Esophagus squamous epithelium (tissue), 5 donors: ENCODE data around the gene CGB1. TPM values are rescaled to one million over a fixed set of nuclear protein-coding genes. Genes with fewer than 3 reads are reported as not detected.
A peak's percentile ranks its signal among the peaks of the same experiment; 100 is the strongest.
"Not testable (repeated sequence)": the region's sequence is repeated elsewhere in the genome, so short reads cannot be mapped to it uniquely, and the experiment has no call there.

Experiments used
- DNase-seq: peaks from one replicate; lab custom pipeline; 2025; lab: John Stamatoyannopoulos, UW
- H3K27ac ChIP-seq, 4 donors: fragments of 200-600 bp; sonication (generic); one replicate each; pipeline ENCODE4 v1.5.1; 2016 to 2019; ENCODE audit warnings: mild to moderate bottlenecking in 1 of 4
- H3K27me3 ChIP-seq, 4 donors: fragments of 200-600 bp; sonication (generic); 1 replicate in 3 of 4; 2 replicates in 1 of 4; pipeline versions ENCODE4 v1.5.1 to v1.6.0; 2017 to 2021; ENCODE audit warnings: antibody characterized with exemption in 1 of 4
- H3K36me3 ChIP-seq, 3 donors: fragments of 200-600 bp; sonication (generic); one replicate each; pipeline ENCODE4 v1.5.1; 2016 to 2019
- H3K4me1 ChIP-seq, 3 donors: fragments of 200-600 bp; sonication (generic); one replicate each; pipeline ENCODE4 v1.5.1; 2017 to 2019
- H3K4me3 ChIP-seq, 4 donors: fragments of 200-600 bp; sonication (generic); 1 replicate in 3 of 4; 2 replicates in 1 of 4; pipeline ENCODE4 v1.5.1; 2016 to 2019; ENCODE audit warnings: mild to moderate bottlenecking in 2 of 4, moderate library complexity in 1 of 4
- H3K9me3 ChIP-seq, 3 donors: fragments of 200-600 bp; sonication (generic); one replicate each; pipeline ENCODE4 v1.5.1; 2016 to 2019
- POLR2A ChIP-seq, 4 donors: fragments of 450-650 bp; IDR thresholded peaks; one replicate each; pipeline ENCODE4 v1.6.1; 2017; ENCODE audit warnings: antibody characterized with exemption in 4 of 4, mild to moderate bottlenecking in 4 of 4, moderate library complexity in 3 of 4
- WGBS, 2 donors: methylation state at CpG; one replicate each; pipeline ENCODE4 v1.1.5; 2018; 5-methylcytosine and 5-hydroxymethylcytosine counted together
- intact Hi-C: fragments of 100-400 bp; cut with DNase I; formaldehyde crosslinking; loops from one replicate; pipeline ENCODE4 v1.15.0; 2022
- total RNA-seq, 4 donors: library from RNA; depleted of rRNA; stranded (reverse); fragments of >200 nt; gene quantifications; one replicate each; pipeline ENCODE4 v1.1.0, GENCODE V29; 2016
- TF ChIP-seq, protein P1 (sequence below), 6 experiments: fragments of 450-650 bp in 4 of 6; fragments of 200-600 bp in 2 of 6; sonication (generic) in 2 of 6; IDR thresholded peaks; one replicate each; pipeline ENCODE4 v1.5.1; 2016 to 2019; ENCODE audit warnings: antibody characterized with exemption in 6 of 6, mild to moderate bottlenecking in 4 of 6, moderate library complexity in 4 of 6
- donor health status: DM: yes; HTN: yes; CAD: no.

CGB1 gene
- total RNA-seq, 4 donors from 2014 or later, result not detected

DNA sequence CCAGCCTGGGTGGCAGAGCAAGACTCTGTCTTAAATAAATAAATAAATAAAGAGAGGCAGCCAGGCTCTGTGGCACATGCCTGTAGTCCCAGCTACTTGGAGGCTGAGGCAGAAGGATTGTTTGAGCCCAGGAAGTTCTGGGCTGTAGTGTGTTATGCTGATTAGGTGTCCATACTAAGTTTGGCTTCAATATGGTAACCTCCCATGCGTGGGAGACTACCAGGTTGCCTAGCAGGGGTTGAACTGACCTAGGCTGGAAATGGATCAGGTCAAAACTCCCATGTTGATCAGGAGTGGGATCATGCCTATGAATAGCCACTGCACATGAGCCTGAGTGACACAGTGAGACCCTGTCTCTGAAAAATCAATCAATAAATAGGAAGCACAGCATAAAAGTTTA lies 44.6 kb upstream of the CGB1 start:
- intact Hi-C loops, result no loop called here
- Histone ChIP-seq H3K27me3 (no peaks in the 10 kb centered on the region), H3K36me3 (no peaks in the 10 kb centered on the region), H3K27ac (no peak overlapping the region), H3K4me1 (peaks cover 7 to 13% (median 9%) of the 10 kb centered on the region in 3 donors), H3K9me3 (no peaks in the 10 kb centered on the region), H3K4me3 (no peak overlapping the region)
- no peak for TF ChIP-seq POLR2A (IDR thresholded peaks at IDR 0.05)
- no peak for DNase-seq
- whole genome bisulfite sequencing, 2 donors, result 67 to 70% methylated on average over 1 of the region's 1 CpG

DNA sequence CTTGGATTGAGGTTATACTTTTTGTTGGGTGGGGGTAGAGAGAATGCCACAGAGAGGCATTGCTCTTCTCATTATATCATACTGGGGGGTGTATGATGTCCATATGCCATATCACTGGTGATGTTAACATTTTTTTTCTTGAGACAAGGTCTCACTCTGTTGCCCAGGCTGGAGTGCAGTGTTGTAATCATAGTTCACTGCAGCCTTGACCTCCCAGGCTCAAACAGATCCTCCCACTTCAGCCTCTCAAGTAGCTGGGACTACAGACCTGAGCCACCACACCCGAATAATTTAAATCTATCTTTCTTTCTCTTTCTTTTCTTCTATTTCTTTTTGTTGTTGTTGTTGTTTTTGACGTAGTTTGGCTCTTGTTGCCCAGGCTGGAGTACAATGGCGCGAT lies 43.7 kb upstream of the CGB1 start:
- Histone ChIP-seq H3K4me3 (no peak overlapping the region), H3K9me3 (no peaks in the 10 kb centered on the region), H3K27ac (no peak overlapping the region), H3K4me1 (peaks cover 4 to 9% (median 6%) of the 10 kb centered on the region in 3 donors), H3K36me3 (no peaks in the 10 kb centered on the region), H3K27me3 (no peaks in the 10 kb centered on the region)
- intact Hi-C loops, result no loop called here
- WGBS, 2 donors, result 85 to 93% methylated on average over 4 of the region's 4 CpGs
- no peak for TF ChIP-seq POLR2A (IDR thresholded peaks at IDR 0.05)
- TF ChIP-seq, protein P1, sequence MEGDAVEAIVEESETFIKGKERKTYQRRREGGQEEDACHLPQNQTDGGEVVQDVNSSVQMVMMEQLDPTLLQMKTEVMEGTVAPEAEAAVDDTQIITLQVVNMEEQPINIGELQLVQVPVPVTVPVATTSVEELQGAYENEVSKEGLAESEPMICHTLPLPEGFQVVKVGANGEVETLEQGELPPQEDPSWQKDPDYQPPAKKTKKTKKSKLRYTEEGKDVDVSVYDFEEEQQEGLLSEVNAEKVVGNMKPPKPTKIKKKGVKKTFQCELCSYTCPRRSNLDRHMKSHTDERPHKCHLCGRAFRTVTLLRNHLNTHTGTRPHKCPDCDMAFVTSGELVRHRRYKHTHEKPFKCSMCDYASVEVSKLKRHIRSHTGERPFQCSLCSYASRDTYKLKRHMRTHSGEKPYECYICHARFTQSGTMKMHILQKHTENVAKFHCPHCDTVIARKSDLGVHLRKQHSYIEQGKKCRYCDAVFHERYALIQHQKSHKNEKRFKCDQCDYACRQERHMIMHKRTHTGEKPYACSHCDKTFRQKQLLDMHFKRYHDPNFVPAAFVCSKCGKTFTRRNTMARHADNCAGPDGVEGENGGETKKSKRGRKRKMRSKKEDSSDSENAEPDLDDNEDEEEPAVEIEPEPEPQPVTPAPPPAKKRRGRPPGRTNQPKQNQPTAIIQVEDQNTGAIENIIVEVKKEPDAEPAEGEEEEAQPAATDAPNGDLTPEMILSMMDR (IDR thresholded peaks at IDR 0.05), result no peak
- no peak for DNase-seq

DNA sequence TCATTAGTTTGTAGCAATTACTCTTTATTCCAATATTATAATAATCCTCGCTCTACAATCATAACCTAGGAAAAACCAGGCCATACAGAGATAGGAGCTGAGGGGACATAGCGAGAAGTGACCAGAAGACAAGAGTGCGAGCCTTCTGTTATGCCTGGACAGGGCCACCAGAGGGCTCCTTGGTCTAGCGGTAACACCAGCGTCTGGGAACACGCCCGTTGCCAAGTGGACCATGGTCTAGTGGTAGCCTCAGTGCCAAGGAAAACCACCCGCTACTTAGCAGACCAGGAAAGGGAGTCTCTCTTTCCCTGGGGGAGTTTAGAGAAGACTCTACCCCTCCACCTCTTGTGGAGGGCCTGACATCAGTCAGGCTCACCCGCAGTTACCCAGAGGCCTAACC lies 38.2 kb upstream of the CGB1 start:
- TF ChIP-seq, protein P1 (IDR thresholded peaks at IDR 0.05), result peak; percentile 37 to 80 (median 72)
- not testable (repeated sequence) for DNase-seq

GRCh38 chr19:49073514-49074378 lies 37.1 kb upstream of the CGB1 start:
- Histone ChIP-seq H3K4me3 (no peak overlapping the region), H3K36me3 (no peaks in the 10 kb centered on the region), H3K4me1 (peaks cover 0 to 23% (median 3%) of the 10 kb centered on the region in 3 donors), H3K27ac (no peak overlapping the region), H3K9me3 (no peaks in the 10 kb centered on the region), H3K27me3 (peaks cover 5 to 59% (median 20%) of the 10 kb centered on the region in 4 donors)
- TF ChIP-seq, protein P1 (IDR thresholded peaks at IDR 0.05), result peak in 1 of 6 experiments; percentile 34
- TF ChIP-seq POLR2A (IDR thresholded peaks at IDR 0.05), result no peak
- WGBS, 2 donors, result 46 to 53% methylated on average over 14 to 18 of the region's 23 CpGs
- no peak for DNase-seq
- intact Hi-C loops, result no loop called here

More for the DNA sequence above, 38.2 kb upstream of the CGB1 start:
- H3K36me3 ChIP-seq, H3K4me3 ChIP-seq, H3K9me3 ChIP-seq, intact Hi-C loops, H3K27ac ChIP-seq: not testable (repeated sequence)
- 19 to 26% methylated on average over 5 to 7 of the region's 9 CpGs for WGBS, 2 donors
- peaks cover 0 to 23% (median 3%) of the 10 kb centered on the region in 3 donors for H3K4me1 ChIP-seq
- peaks cover 5 to 48% (median 16%) of the 10 kb centered on the region in 4 donors for H3K27me3 ChIP-seq

- Histone ChIP-seq H3K27ac (no peak overlapping the region), H3K4me3 (peak overlapping the region in 2 of 4 donors; percentile 28 to 38), H3K9me3 (no peaks in the 10 kb centered on the region), H3K27me3 (peaks cover 5 to 76% (median 20%) of the 10 kb centered on the region in 4 donors), H3K4me1 (peaks cover 0 to 23% (median 3%) of the 10 kb centered on the region in 3 donors), H3K36me3 (no peaks in the 10 kb centered on the region)
- TF ChIP-seq POLR2A (IDR thresholded peaks at IDR 0.05), result no peak
- TF ChIP-seq, protein P1 (IDR thresholded peaks at IDR 0.05), result no peak
- DNase-seq, result no peak
- WGBS, 2 donors, result 0 to 25% methylated on average over 2 to 40 of the region's 93 CpGs
- intact Hi-C loops, result no loop called here
Measured at GRCh38 chr19:49071860-49072547, 35.3 kb upstream of the CGB1 start.
